ENCODE measurements around the gene FOXM1. TPM values are rescaled to one million over a fixed set of nuclear protein-coding genes. Genes with fewer than 3 reads are reported as not detected.

Gene FOXM1, protein sequence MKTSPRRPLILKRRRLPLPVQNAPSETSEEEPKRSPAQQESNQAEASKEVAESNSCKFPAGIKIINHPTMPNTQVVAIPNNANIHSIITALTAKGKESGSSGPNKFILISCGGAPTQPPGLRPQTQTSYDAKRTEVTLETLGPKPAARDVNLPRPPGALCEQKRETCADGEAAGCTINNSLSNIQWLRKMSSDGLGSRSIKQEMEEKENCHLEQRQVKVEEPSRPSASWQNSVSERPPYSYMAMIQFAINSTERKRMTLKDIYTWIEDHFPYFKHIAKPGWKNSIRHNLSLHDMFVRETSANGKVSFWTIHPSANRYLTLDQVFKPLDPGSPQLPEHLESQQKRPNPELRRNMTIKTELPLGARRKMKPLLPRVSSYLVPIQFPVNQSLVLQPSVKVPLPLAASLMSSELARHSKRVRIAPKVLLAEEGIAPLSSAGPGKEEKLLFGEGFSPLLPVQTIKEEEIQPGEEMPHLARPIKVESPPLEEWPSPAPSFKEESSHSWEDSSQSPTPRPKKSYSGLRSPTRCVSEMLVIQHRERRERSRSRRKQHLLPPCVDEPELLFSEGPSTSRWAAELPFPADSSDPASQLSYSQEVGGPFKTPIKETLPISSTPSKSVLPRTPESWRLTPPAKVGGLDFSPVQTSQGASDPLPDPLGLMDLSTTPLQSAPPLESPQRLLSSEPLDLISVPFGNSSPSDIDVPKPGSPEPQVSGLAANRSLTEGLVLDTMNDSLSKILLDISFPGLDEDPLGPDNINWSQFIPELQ
- total RNA-seq = 0.52 TPM

- H3K4me3 ChIP-seq (ENCODE audit: low read length in 3 of 3) = peak within 1 kb of the TSS; percentile 86 to 92 (median 87)
Observed at GRCh38 chr12:2877047-2877952, at the start of gene FOXM1, which contains the start of gene RHNO1. Gene FOXM1 (minus strand): TSS chr12:2877174. CDS start chr12:2874478, 2,696 bp downstream. Gene RHNO1 (plus strand): TSS chr12:2877223. CDS start chr12:2885367, 8,144 bp downstream.

DNA sequence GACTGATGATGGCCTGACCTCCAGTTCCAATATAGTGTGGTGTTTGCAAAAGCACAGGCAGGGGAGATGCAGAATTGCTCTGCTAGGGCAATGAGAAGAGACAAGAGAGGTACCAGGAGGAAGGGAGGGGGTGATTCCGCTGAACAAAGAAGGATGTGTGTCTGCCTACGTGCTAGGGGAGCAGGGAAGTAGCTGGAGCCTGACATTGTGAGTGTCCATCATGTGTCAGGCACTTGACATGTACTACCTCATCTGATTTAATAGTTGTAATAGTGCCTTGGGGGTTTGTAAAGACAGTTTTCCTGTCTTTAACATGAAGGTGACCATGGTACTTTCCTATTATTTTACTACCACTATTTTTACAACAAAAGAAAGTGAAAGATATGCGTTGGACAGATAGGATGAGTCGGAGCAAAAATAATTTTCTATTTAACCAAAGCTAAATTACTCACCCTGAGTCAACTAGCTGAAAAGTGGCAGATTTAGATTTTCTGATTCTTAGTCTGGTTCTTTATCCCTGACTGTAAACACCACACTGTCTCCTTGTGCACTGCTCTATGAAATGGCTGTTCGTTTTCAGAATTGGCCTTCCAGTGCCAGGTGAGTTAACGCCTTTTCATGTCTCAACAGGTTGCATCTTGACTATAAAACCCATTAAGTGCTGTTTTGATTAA is 48.5 kb upstream of the FOXM1 start:
- no peaks in the 10 kb centered on the region for H3K27me3 ChIP-seq (ENCODE audit: control insufficient read depth in 3 of 3, insufficient read depth in 3 of 3, low read length in 3 of 3)
- H3K9ac ChIP-seq (ENCODE audit: low read depth in 1 of 3, low read length in 3 of 3) = peak overlapping the region in 1 of 3 donors; percentile 51
- H3K36me3 ChIP-seq (ENCODE audit: control insufficient read depth in 3 of 3, insufficient read depth in 3 of 3, low read length in 3 of 3) = peaks cover 10 to 28% (median 11%) of the 10 kb centered on the region in 3 donors
- no peak overlapping the region for H3K27ac ChIP-seq (ENCODE audit: low read depth, low read length)
- H3K9me3 ChIP-seq (ENCODE audit: control insufficient read depth in 3 of 3, low read length in 3 of 3) = no peaks in the 10 kb centered on the region
- no peak overlapping the region for H3K4me3 ChIP-seq (ENCODE audit: low read length in 3 of 3)
- peaks cover 5 to 9% (median 7%) of the 10 kb centered on the region in 3 donors for H3K4me1 ChIP-seq (ENCODE audit: control insufficient read depth in 3 of 3, insufficient read depth in 3 of 3, low read length in 3 of 3)

More at GRCh38 chr12:2877047-2877952, at the start of gene FOXM1, which contains the start of gene RHNO1:
- peak within 1 kb of the TSS; percentile 90 to 96 (median 91) for H3K9ac ChIP-seq (ENCODE audit: low read depth in 1 of 3, low read length in 3 of 3)
- peaks cover 5 to 17% (median 9%) of the 10 kb centered on the region in 3 donors for H3K4me1 ChIP-seq (ENCODE audit: control insufficient read depth in 3 of 3, insufficient read depth in 3 of 3, low read length in 3 of 3)
- H3K27me3 ChIP-seq (ENCODE audit: control insufficient read depth in 3 of 3, insufficient read depth in 3 of 3, low read length in 3 of 3) = no peaks in the 10 kb centered on the region
- no peaks in the 10 kb centered on the region for H3K36me3 ChIP-seq (ENCODE audit: control insufficient read depth in 3 of 3, insufficient read depth in 3 of 3, low read length in 3 of 3)
- peak within 1 kb of the TSS; percentile 84 for H3K27ac ChIP-seq (ENCODE audit: low read depth, low read length)
- H3K9me3 ChIP-seq (ENCODE audit: control insufficient read depth in 3 of 3, low read length in 3 of 3) = no peaks in the 10 kb centered on the region

DNA sequence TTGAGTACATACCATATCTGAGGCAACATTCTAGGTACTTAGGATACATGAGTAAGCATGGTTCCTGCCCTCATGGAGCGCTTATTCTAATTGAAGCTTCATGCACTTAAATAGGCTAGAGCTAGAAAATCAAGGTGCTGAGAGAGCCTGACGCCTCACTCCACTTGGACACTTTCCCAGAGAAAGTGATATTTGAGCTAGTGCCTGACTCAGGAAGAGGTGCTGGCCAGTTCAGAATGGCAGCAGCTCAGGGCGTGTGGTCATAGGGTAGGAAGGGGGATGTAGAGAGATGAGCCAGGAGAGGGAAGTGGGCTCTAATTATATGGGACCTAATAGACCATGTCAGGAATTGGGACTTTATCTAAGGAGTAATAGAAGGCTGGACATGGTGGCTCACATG is 47.0 kb upstream of the FOXM1 start:
- H3K36me3 ChIP-seq (ENCODE audit: control insufficient read depth in 3 of 3, insufficient read depth in 3 of 3, low read length in 3 of 3) = peaks cover 7 to 33% (median 8%) of the 10 kb centered on the region in 3 donors
- no peak overlapping the region for H3K27ac ChIP-seq (ENCODE audit: low read depth, low read length)
- no peaks in the 10 kb centered on the region for H3K9me3 ChIP-seq (ENCODE audit: control insufficient read depth in 3 of 3, low read length in 3 of 3)

DNA sequence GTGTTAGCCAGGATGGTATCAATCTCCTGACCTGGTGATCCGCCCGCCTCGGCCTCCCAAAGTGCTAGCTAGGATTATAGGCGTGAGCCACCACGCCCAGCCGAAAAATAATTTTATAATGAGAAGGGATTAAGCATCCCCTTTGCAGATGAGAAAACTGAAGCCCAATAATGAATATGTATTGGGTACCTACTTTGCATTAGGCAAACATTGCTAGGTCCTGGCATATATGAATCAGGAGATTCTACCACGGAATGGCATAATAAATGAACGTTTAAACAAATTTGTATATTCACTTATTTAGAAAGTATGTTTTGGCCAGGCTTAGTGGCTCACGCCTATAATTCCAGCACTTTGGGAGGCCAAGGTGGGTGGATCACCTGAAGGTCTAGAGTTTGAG is 46.1 kb upstream of the FOXM1 start:
- no peak overlapping the region for H3K9ac ChIP-seq (ENCODE audit: low read depth in 1 of 3, low read length in 3 of 3)
- no peaks in the 10 kb centered on the region for H3K27me3 ChIP-seq (ENCODE audit: control insufficient read depth in 3 of 3, insufficient read depth in 3 of 3, low read length in 3 of 3)
- H3K36me3 ChIP-seq (ENCODE audit: control insufficient read depth in 3 of 3, insufficient read depth in 3 of 3, low read length in 3 of 3) = peaks cover 7 to 33% (median 8%) of the 10 kb centered on the region in 3 donors
- H3K4me3 ChIP-seq (ENCODE audit: low read length in 3 of 3) = no peak overlapping the region
- H3K27ac ChIP-seq (ENCODE audit: low read depth, low read length) = no peak overlapping the region
- peaks cover 5 to 9% (median 7%) of the 10 kb centered on the region in 3 donors for H3K4me1 ChIP-seq (ENCODE audit: control insufficient read depth in 3 of 3, insufficient read depth in 3 of 3, low read length in 3 of 3)
- no peaks in the 10 kb centered on the region for H3K9me3 ChIP-seq (ENCODE audit: control insufficient read depth in 3 of 3, low read length in 3 of 3)

More for the DNA sequence above, 47.0 kb upstream of the FOXM1 start:
- H3K27me3 ChIP-seq (ENCODE audit: control insufficient read depth in 3 of 3, insufficient read depth in 3 of 3, low read length in 3 of 3) = no peaks in the 10 kb centered on the region
- no peak overlapping the region for H3K4me3 ChIP-seq (ENCODE audit: low read length in 3 of 3)
- no peak overlapping the region for H3K9ac ChIP-seq (ENCODE audit: low read depth in 1 of 3, low read length in 3 of 3)
- H3K4me1 ChIP-seq (ENCODE audit: control insufficient read depth in 3 of 3, insufficient read depth in 3 of 3, low read length in 3 of 3) = peaks cover 5 to 9% (median 7%) of the 10 kb centered on the region in 3 donors

- H3K27ac ChIP-seq (ENCODE audit: low read depth, low read length) = no peak overlapping the region
- H3K4me1 ChIP-seq (ENCODE audit: control insufficient read depth in 3 of 3, insufficient read depth in 3 of 3, low read length in 3 of 3) = peaks cover 5 to 9% (median 7%) of the 10 kb centered on the region in 3 donors
- no peaks in the 10 kb centered on the region for H3K9me3 ChIP-seq (ENCODE audit: control insufficient read depth in 3 of 3, low read length in 3 of 3)
- peaks cover 7 to 33% (median 8%) of the 10 kb centered on the region in 3 donors for H3K36me3 ChIP-seq (ENCODE audit: control insufficient read depth in 3 of 3, insufficient read depth in 3 of 3, low read length in 3 of 3)
- H3K27me3 ChIP-seq (ENCODE audit: control insufficient read depth in 3 of 3, insufficient read depth in 3 of 3, low read length in 3 of 3) = no peaks in the 10 kb centered on the region
- H3K4me3 ChIP-seq (ENCODE audit: low read length in 3 of 3) = no peak overlapping the region
- H3K9ac ChIP-seq (ENCODE audit: low read depth in 1 of 3, low read length in 3 of 3) = no peak overlapping the region
Observed at GRCh38 chr12:2922329-2922728, 45.4 kb upstream of the FOXM1 start.

DNA sequence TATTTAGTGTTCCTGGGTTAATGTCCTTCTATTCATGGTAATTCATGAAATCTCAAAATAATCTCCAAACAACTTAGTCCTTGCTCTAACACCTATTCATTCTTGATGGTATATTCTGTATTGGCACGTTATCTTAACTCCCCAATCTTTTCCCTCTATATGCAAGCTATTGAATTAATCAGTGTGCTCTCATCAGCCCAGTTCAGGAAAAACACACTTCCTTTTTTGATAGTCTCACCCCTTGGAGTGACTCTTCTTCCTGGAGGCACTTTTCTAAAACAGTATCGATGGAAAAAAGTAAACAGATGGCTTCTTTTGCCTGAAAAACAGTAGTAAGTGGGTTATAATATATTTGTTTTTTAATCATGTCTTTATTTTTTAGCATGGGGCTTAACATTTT is 42.3 kb upstream of the FOXM1 start:
- Histone ChIP-seq H3K9ac (ENCODE audit: low read depth in 1 of 3, low read length in 3 of 3) (no peak overlapping the region), H3K27ac (ENCODE audit: low read depth, low read length) (no peak overlapping the region), H3K27me3 (ENCODE audit: control insufficient read depth in 3 of 3, insufficient read depth in 3 of 3, low read length in 3 of 3) (no peaks in the 10 kb centered on the region), H3K36me3 (ENCODE audit: control insufficient read depth in 3 of 3, insufficient read depth in 3 of 3, low read length in 3 of 3) (peaks cover 6 to 24% (median 8%) of the 10 kb centered on the region in 3 donors), H3K9me3 (ENCODE audit: control insufficient read depth in 3 of 3, low read length in 3 of 3) (no peaks in the 10 kb centered on the region), H3K4me3 (ENCODE audit: low read length in 3 of 3) (no peak overlapping the region), H3K4me1 (ENCODE audit: control insufficient read depth in 3 of 3, insufficient read depth in 3 of 3, low read length in 3 of 3) (peaks cover 5 to 6% (median 6%) of the 10 kb centered on the region in 3 donors)

DNA sequence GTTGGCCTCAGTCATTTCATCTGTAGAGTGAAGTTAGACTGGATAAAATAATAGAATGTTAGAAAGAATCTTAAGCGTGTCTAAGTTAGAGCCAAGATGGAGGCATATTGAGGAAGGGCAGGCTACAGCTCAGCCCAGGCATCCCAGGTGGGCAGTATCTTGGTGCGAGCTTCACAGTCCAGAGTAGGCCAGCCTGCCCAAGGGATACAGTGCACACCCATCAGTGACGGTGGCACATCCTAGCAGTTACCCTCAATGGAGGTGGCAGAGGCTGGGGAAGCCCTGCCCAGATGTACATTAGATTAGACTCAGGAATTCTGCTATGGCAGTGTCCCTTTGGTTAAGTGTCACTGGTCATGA is 35.2 kb upstream of the FOXM1 start:
- Histone ChIP-seq H3K9ac (ENCODE audit: low read depth in 1 of 3, low read length in 3 of 3) (no peak overlapping the region), H3K27me3 (ENCODE audit: control insufficient read depth in 3 of 3, insufficient read depth in 3 of 3, low read length in 3 of 3) (no peaks in the 10 kb centered on the region), H3K27ac (ENCODE audit: low read depth, low read length) (no peak overlapping the region), H3K4me3 (ENCODE audit: low read length in 3 of 3) (no peak overlapping the region), H3K9me3 (ENCODE audit: control insufficient read depth in 3 of 3, low read length in 3 of 3) (no peaks in the 10 kb centered on the region), H3K4me1 (ENCODE audit: control insufficient read depth in 3 of 3, insufficient read depth in 3 of 3, low read length in 3 of 3) (peaks cover 0 to 4% (median 0%) of the 10 kb centered on the region in 3 donors), H3K36me3 (ENCODE audit: control insufficient read depth in 3 of 3, insufficient read depth in 3 of 3, low read length in 3 of 3) (peaks cover 8 to 19% (median 18%) of the 10 kb centered on the region in 3 donors)

- H3K9ac ChIP-seq (ENCODE audit: low read depth in 1 of 3, low read length in 3 of 3) = no peak overlapping the region
- no peak overlapping the region for H3K27ac ChIP-seq (ENCODE audit: low read depth, low read length)
- H3K27me3 ChIP-seq (ENCODE audit: control insufficient read depth in 3 of 3, insufficient read depth in 3 of 3, low read length in 3 of 3) = no peaks in the 10 kb centered on the region
- H3K4me1 ChIP-seq (ENCODE audit: control insufficient read depth in 3 of 3, insufficient read depth in 3 of 3, low read length in 3 of 3) = peaks cover 7 to 8% (median 8%) of the 10 kb centered on the region in 3 donors
- H3K4me3 ChIP-seq (ENCODE audit: low read length in 3 of 3) = no peak overlapping the region
- no peaks in the 10 kb centered on the region for H3K9me3 ChIP-seq (ENCODE audit: control insufficient read depth in 3 of 3, low read length in 3 of 3)
- peaks cover 0 to 4% (median under 1%) of the 10 kb centered on the region in 3 donors for H3K36me3 ChIP-seq (ENCODE audit: control insufficient read depth in 3 of 3, insufficient read depth in 3 of 3, low read length in 3 of 3)
Observed at GRCh38 chr12:2904260-2904659, 27.3 kb upstream of the FOXM1 start.
